T-cell (primary cell): Measurements from ENCODE around the gene RRP7A. TPM values are rescaled to one million over a fixed set of nuclear protein-coding genes. Genes with fewer than 3 reads are reported as not detected.

ENCODE experiments used
- ATAC-seq, 4 experiments: fragments of 200-7000 bp in 3 of 4; fragments of 150-1000 bp in 1 of 4; cut with Tn5 transposase; replicated peaks in 1 of 4; 1 replicate in 3 of 4; 2 replicates in 1 of 4; pipeline ENCODE4 v1.10.0; 2021; ENCODE audit warnings: moderate library complexity in 3 of 4, mild to moderate bottlenecking in 2 of 4, moderate number of reproducible peaks in 1 of 4
- CTCF ChIA-PET, 2 donors: fragments of 300-600 bp; sonication (Branson Sonifier 250); formaldehyde crosslinking; loops; one replicate each; lab custom pipeline; 2022; ENCODE audit warnings: antibody characterized with exemption in 2 of 2; lab: Charles Lee
- POLR2A ChIA-PET, 2 donors: fragments of 300-600 bp; sonication (Branson Sonifier 250); formaldehyde crosslinking; loops; one replicate each; lab custom pipeline; 2022; ENCODE audit warnings: antibody characterized with exemption in 2 of 2; lab: Charles Lee
- DNase-seq, 35 experiments: peaks; one replicate each; pipeline versions ENCODE4 v3.0.0 to v3.0.0-alpha.2; 2013 to 2023
- H3K27ac ChIP-seq: one replicate; pipeline ENCODE4 v1.5.1; 2013; ENCODE audit warnings: low read length
- H3K27me3 ChIP-seq, 2 experiments: replicated peaks in 1 of 2; 1 replicate in 1 of 2; 2 replicates in 1 of 2; pipeline versions ENCODE4 v1.6.1 to v1.7.0; 2013; ENCODE audit warnings: low read length in 1 of 2, mixed read lengths in 1 of 2; ENCODE audit not compliant: control insufficient read depth in 2 of 2, insufficient read depth in 2 of 2; ENCODE audit errors: extremely low read depth in 1 of 2
- H3K36me3 ChIP-seq, 2 donors: 1 replicate in 1 of 2; 2 replicates in 1 of 2; pipeline versions ENCODE4 v1.6.1 to v1.7.0; 2013; ENCODE audit warnings: low read length in 1 of 2; ENCODE audit not compliant: control insufficient read depth in 2 of 2, insufficient read depth in 1 of 2; ENCODE audit errors: extremely low read depth in 1 of 2
- H3K4me1 ChIP-seq, 2 experiments: 1 replicate in 1 of 2; 2 replicates in 1 of 2; pipeline versions ENCODE4 v1.6.1 to v1.7.0; 2013; ENCODE audit warnings: low read length in 2 of 2, mixed read lengths in 1 of 2; ENCODE audit not compliant: insufficient read depth in 2 of 2, control insufficient read depth in 1 of 2; ENCODE audit errors: extremely low read depth in 1 of 2
- H3K4me3 ChIP-seq, 2 donors: 1 replicate in 1 of 2; 2 replicates in 1 of 2; pipeline versions ENCODE4 v1.5.1 to v1.7.0; 2013; ENCODE audit warnings: mild to moderate bottlenecking in 2 of 2, low read length in 1 of 2, moderate library complexity in 1 of 2; ENCODE audit not compliant: control insufficient read depth in 1 of 2; ENCODE audit errors: extremely low read depth in 1 of 2
- H3K9me3 ChIP-seq: 2 replicates; pipeline ENCODE4 v1.7.0; 2013
- H3K27ac Mint-ChIP-seq, 2 donors: one replicate each; pipeline ENCODE4 v1.8.0; 2020 to 2021; ENCODE audit warnings: mild to moderate bottlenecking in 2 of 2, mixed read lengths in 2 of 2
- H3K27me3 Mint-ChIP-seq, 2 donors: one replicate each; pipeline ENCODE4 v1.8.0; 2021 to 2022; ENCODE audit warnings: mixed read lengths in 2 of 2
- H3K36me3 Mint-ChIP-seq: one replicate; pipeline ENCODE4 v1.8.0; 2021; ENCODE audit warnings: mixed read lengths
- H3K4me1 Mint-ChIP-seq, 3 donors: one replicate each; pipeline ENCODE4 v1.8.0; 2020 to 2022; ENCODE audit warnings: mixed read lengths in 3 of 3, mild to moderate bottlenecking in 1 of 3
- H3K4me3 Mint-ChIP-seq, 3 donors: one replicate each; pipeline ENCODE4 v1.8.0; 2020 to 2022; ENCODE audit warnings: mild to moderate bottlenecking in 3 of 3, mixed read lengths in 3 of 3, moderate library complexity in 3 of 3
- H3K9me3 Mint-ChIP-seq, 3 donors: one replicate each; pipeline ENCODE4 v1.8.0; 2020 to 2022; ENCODE audit warnings: mixed read lengths in 3 of 3
- WGBS: methylation state at CpG from one replicate; pipeline ENCODE4 v1.1.5; 2013; ENCODE audit warnings: missing lambda C conversion rate; ENCODE audit not compliant: insufficient coverage; 5-methylcytosine and 5-hydroxymethylcytosine counted together
- total RNA-seq, 35 experiments: library from RNA in 6 of 35; stranded (reverse) in 6 of 35; fragments of 120-200 nt in 1 of 35; gene quantifications; one replicate each; pipeline versions ENCODE4 v1.2.1 to v1.2.4 and lab custom pipeline; 2013 to 2026

RRP7A gene
- total RNA-seq, 5 donors from 2014 or later (not counting 1 experiment from before 2014, with no cell fraction given) = 51.2 to 84.9 (median 54.4) TPM

DNA sequence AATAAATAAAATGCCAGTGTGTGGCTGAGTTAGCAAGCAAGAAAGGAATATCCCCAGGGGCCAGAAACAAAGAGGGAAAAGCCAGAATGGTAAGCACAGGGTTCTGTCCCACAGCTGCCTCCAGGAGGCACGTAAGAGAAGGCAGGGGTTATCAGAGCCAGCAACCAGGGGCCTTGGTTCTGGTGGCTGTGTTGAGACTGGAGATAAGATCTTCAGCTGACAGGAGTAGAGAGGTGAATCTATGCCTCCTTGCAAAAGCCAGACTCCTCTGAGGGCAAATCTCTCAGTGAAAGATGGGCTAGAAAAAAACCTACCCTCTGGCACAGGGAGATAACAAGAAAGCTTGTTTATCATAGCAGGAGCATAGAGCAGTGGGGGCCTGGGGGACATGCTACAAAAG, 57.6 kb downstream of the RRP7A start:
- H3K36me3 Mint-ChIP-seq = no peaks in the 10 kb centered on the region
- peaks cover 0 to 37% of the 10 kb centered on the region in 2 experiments for H3K27me3 ChIP-seq
- H3K9me3 ChIP-seq = no peaks in the 10 kb centered on the region
- DNase-seq = no peak
- no peak overlapping the region for H3K4me3 ChIP-seq
- WGBS = no CpG with 5 or more reads among the region's 1 CpG
- H3K27me3 Mint-ChIP-seq = peaks cover 22 to 40% of the 10 kb centered on the region in 2 donors
- no peak for ATAC-seq
- H3K4me3 Mint-ChIP-seq = no peak overlapping the region
- no peaks in the 10 kb centered on the region for H3K36me3 ChIP-seq
- H3K4me1 ChIP-seq = no peaks in the 10 kb centered on the region
- no peaks in the 10 kb centered on the region for H3K9me3 Mint-ChIP-seq
- H3K27ac Mint-ChIP-seq = no peak overlapping the region
- H3K4me1 Mint-ChIP-seq = peaks cover 0 to 8% (median 0%) of the 10 kb centered on the region in 3 donors
- ChIA-PET CTCF (interaction anchor here in 1 of 2 donors (0.6 kb wide), 1 partner anchor 291 kb away, joined by 3 read pairs; no protein-coding TSS in a partner anchor), POLR2A (no interaction called here)
- no peak overlapping the region for H3K27ac ChIP-seq

DNA sequence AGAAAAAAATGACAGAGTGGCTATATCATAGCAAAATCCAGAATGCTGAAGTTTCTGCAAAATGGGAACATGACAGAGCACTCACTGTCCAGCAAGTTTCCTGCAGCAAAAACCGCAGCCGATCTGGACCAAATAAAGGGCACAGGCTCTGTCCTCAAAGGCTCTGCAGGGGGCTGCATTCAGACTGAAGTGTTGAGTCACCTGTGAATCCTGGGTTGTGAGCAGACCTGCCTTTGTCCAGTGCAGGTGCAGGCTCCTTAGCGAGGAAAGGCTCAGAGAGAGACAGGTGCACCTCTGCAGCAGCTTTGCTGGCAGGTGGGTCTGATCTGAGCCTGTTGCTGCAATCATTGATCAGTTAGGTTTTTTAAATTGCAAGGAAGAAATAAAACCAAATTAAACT, 58.1 kb downstream of the RRP7A start:
- H3K4me1 ChIP-seq = no peaks in the 10 kb centered on the region
- no peak overlapping the region for H3K4me3 ChIP-seq
- Mint-ChIP-seq H3K27ac (no peak overlapping the region), H3K27me3 (peaks cover 22 to 40% of the 10 kb centered on the region in 2 donors), H3K4me1 (peaks cover 0 to 8% (median 0%) of the 10 kb centered on the region in 3 donors), H3K9me3 (no peaks in the 10 kb centered on the region), H3K4me3 (no peak overlapping the region), H3K36me3 (no peaks in the 10 kb centered on the region)
- H3K27me3 ChIP-seq = peaks cover 0 to 34% of the 10 kb centered on the region in 2 experiments
- H3K36me3 ChIP-seq = no peaks in the 10 kb centered on the region
- ChIA-PET POLR2A (no interaction called here), CTCF (interaction anchor here in 1 of 2 donors (0.6 kb wide), 1 partner anchor 89 kb away, joined by 3 read pairs; no protein-coding TSS in a partner anchor)
- H3K27ac ChIP-seq = no peak overlapping the region
- WGBS = 81% methylated on average over 2 of the region's 3 CpGs
- DNase-seq (no peak), ATAC-seq (no peak)
- H3K9me3 ChIP-seq = no peaks in the 10 kb centered on the region

Other genes with a start within 250 kb of the RRP7A start
- 10 to 100 TPM; 84.2 to 98.8 (median 88.5) TPM for gene TCF20, start 249.1 kb downstream of the RRP7A start, total RNA-seq
- gene NFAM1, start 87.4 kb downstream of the RRP7A start, total RNA-seq = under 1 TPM; 0.07 to 0.32 (median 0.18) TPM
- 1 to 10 TPM in 3 of 5 donors, under 1 TPM in 2; 0.70 to 1.6 (median 1.0) TPM for gene SERHL2, start 34.2 kb upstream of the RRP7A start, total RNA-seq
- gene POLDIP3, start 95.1 kb upstream of the RRP7A start, total RNA-seq = 10 to 100 TPM; 66.5 to 83.8 (median 81.0) TPM
- 1 to 10 TPM in 4 of 5 donors, under 1 TPM in 1; 0.79 to 5.0 (median 1.8) TPM for gene ATP5MGL, start 120.8 kb upstream of the RRP7A start, total RNA-seq
- 10 to 100 TPM; 40.8 to 58.6 (median 51.0) TPM for gene CYB5R3, start 129.6 kb upstream of the RRP7A start, total RNA-seq
- gene A4GALT, start 201.1 kb upstream of the RRP7A start, total RNA-seq = under 1 TPM in 3 of 5 donors, not detected in 2; 0.26 to 0.60 (median 0.46) TPM